ENCODE results near the gene SLAIN1. TPM values are rescaled to one million over a fixed set of nuclear protein-coding genes. Genes with fewer than 3 reads are reported as not detected.

The SLAIN1 gene
- total RNA-seq, 1 experiment from 2014 or later, result not detected

DNA sequence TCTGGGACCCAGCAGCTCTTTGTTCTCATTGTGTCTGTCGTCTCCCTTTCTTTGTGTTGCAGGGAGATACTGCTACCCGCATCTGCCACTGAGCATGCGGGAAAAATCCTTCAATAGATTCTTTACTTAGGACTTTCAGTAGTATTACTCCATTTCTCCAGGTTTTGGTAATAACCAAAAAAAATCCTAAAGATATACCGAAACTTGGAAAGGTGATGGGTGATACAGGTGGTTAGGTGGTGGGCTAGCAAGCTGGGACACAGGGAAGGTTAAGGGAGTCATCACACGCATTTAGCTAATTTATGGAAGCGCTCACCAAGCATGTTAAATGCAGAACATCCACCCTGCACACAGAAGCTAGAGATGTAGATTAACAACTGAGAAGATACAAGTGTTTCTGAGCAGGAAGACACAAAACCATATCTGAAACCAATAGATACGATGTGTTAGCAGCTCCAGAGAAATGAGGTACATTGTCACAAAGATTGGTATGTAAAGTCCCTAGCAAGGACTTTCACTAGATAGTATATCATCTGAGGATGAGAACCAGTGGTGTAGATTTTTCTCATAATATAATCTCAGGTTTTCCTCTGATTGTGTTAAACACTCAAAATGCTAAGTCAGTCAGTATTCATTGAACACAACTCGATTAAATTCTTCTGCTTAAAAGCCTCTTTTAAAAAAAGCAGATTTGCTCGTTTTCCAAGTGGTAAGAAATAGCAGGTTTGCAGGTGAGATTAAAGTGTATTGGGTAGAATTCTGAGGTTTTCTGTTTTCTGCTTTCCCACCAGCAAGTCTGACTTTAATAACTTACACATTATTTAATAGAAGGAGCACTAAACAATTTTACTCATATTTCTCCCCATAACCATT, 1.2 kb upstream of the SLAIN1 start:
- peaks cover 8% of the 10 kb centered on the region; the same call in 1 of the 2 replicates for H3K4me1 ChIP-seq (replicated peaks)
- peaks cover 38% of the 10 kb centered on the region for H3K27me3 ChIP-seq (replicated peaks)
- DNase-seq (ENCODE audit: low read depth in 1 of 2, low spot score in 2 of 2), result no peak
- H3K9me3 ChIP-seq (replicated peaks), result no peaks in the 10 kb centered on the region
- H3K36me3 ChIP-seq, result no peaks in the 10 kb centered on the region
- H3K27ac ChIP-seq, result no peak overlapping the region
- no peak overlapping the region for H3K4me3 ChIP-seq

DNA sequence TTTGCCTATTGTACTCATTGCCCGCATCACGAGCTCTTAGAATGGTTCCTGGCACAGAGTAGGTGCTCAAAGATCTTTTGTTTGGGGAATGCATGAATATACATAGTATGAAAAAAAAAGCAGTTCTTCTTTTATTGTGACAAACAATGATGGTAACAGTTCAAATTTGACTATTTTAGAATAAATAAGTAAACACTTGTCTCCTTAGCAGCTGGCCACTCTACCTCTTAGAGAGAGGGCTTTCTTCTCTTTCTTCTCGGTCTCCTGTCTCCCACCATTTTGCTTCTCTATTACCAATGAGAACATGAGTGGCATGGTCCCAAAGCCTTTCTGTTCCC, 639 bp upstream of the SLAIN1 start:
- Histone ChIP-seq H3K4me3 (no peak overlapping the region), H3K9me3 (replicated peaks) (no peaks in the 10 kb centered on the region), H3K36me3 (no peaks in the 10 kb centered on the region), H3K27me3 (replicated peaks) (peaks cover 38% of the 10 kb centered on the region), H3K4me1 (replicated peaks) (peaks cover 8% of the 10 kb centered on the region; the same call in 1 of the 2 replicates), H3K27ac (no peak overlapping the region)
- no peak for DNase-seq (ENCODE audit: low read depth in 1 of 2, low spot score in 2 of 2)

DNA sequence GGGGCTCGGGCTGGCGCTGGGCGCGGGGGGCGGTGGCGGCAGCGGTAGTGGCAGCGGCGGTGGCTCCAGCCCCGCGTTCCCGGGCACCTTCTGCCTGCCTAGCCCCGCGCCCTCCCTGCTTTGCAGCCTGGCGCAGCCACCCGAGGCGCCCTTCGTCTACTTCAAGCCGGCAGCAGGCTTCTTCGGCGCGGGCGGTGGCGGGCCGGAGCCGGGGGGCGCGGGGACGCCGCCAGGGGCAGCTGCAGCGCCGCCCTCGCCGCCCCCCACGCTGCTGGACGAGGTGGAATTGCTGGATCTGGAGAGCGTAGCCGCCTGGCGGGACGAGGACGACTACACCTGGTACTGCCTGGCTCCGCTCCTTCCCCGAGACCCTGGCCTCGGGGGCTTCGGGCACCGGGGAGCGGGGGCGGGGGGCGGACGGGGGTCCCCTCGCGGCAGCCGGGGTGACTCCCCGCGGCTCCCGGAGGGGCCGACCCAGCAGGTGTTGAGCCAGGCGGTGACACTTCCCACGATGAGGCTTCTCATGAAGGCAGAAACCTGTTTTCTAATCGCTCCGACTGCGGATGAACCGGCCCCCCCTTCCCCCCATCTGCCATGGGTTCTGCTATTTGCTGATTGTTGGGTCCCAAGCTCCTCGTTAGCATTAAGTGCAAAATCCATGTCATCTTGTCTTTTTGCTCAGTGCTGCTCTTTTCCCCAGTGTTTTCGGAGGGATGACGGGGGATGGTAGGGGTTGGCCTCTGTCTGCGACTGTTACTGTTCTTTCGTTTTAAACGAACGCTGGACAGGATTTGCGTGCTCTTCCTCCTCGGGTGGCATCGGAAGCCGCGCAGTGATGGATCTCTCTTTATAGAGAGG, 943 bp downstream of the SLAIN1 start:
- H3K4me3 ChIP-seq, result no peak overlapping the region
- peaks cover 8% of the 10 kb centered on the region; the same call in 1 of the 2 replicates for H3K4me1 ChIP-seq (replicated peaks)
- H3K27me3 ChIP-seq (replicated peaks), result peaks cover 38% of the 10 kb centered on the region
- H3K36me3 ChIP-seq, result no peaks in the 10 kb centered on the region
- no peak for DNase-seq (ENCODE audit: low read depth in 1 of 2, low spot score in 2 of 2)
- H3K27ac ChIP-seq, result no peak overlapping the region
- H3K9me3 ChIP-seq (replicated peaks), result no peaks in the 10 kb centered on the region

DNA sequence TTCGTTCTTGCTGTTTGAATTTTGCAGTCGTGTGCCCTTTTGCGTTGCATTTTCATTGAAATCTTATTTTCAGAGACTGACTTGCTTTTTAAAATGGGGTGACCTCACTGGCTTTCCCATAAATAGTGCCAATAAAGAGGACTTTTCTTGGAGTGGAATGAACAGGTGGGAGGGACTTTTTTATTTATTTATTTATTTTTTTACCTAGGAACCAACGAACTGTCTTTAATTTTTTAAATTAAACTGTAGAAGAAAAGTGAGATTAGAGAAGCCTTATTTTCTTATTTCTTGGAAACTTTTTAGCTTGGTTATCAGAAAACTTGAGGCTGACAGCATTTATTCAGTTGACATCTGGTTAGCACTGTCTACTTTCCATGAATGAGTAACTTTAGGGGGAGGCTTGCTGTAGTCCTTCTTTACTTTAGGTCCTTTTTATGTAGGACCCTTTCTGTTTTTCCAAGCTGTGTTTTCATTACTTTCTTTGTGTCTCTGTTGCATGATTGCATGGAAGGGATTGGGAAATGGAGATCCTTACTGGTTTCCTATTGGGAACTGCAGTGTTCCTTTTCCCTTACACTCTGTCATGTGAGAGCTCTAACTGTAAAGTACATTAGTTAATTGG, 1.7 kb downstream of the SLAIN1 start:
- no peak for DNase-seq (ENCODE audit: low read depth in 1 of 2, low spot score in 2 of 2)

DNA sequence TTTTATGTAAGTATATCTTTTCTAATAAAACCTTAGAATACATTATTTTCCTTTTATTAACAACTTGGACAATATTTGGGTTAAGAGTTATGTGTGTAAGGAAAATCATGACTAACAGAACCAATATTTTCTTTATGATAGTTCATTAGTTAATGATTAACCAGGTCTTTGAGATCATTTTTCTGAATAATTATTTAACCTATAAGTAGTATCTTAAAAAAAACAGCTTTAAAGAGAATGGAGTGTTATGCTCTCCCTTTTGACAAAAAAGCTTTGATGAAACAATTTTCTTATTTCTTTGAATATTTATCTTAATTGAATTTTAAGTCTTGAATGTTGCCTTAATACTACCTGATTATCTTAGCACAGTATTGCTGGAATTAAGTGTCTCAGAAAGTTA, 3.8 kb downstream of the SLAIN1 start:
- no peak overlapping the region for H3K27ac ChIP-seq
- DNase-seq (ENCODE audit: low read depth in 1 of 2, low spot score in 2 of 2), result no peak
- peaks cover 8% of the 10 kb centered on the region; the same call in 1 of the 2 replicates for H3K4me1 ChIP-seq (replicated peaks)

More for the DNA sequence above, 1.7 kb downstream of the SLAIN1 start:
- H3K4me1 ChIP-seq (replicated peaks), result peaks cover 8% of the 10 kb centered on the region; the same call in 1 of the 2 replicates
- no peaks in the 10 kb centered on the region for H3K36me3 ChIP-seq
- H3K27me3 ChIP-seq (replicated peaks), result peaks cover 38% of the 10 kb centered on the region
- H3K4me3 ChIP-seq, result no peak overlapping the region
- no peak overlapping the region for H3K27ac ChIP-seq
- no peaks in the 10 kb centered on the region for H3K9me3 ChIP-seq (replicated peaks)

DNA sequence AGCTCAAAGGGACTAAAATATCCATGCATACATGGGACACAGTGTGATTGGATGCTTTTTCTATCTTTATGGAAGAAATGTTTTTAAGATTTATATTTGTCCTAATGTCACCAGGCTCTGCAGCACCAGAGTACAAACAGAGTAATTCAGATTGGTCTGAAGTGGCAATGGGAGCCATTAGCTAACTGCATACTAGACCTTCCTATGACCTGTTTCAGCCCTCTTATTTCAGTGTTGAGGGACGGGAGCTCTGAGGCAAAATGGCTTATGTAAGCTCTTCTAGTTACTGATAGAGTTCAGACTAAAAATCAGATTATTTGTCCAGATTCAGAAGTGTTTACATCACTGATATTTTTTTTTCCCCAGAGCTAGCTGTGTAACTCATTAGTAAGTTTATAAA, 4.9 kb downstream of the SLAIN1 start:
- DNase-seq (ENCODE audit: low read depth in 1 of 2, low spot score in 2 of 2), result no peak
- H3K4me3 ChIP-seq, result no peak overlapping the region
- peaks cover 19% of the 10 kb centered on the region for H3K27me3 ChIP-seq (replicated peaks)
- H3K4me1 ChIP-seq (replicated peaks), result peaks cover 8% of the 10 kb centered on the region; the same call in 1 of the 2 replicates
- H3K27ac ChIP-seq, result no peak overlapping the region
- H3K9me3 ChIP-seq (replicated peaks), result no peaks in the 10 kb centered on the region
- H3K36me3 ChIP-seq, result no peaks in the 10 kb centered on the region

More for the DNA sequence above, 3.8 kb downstream of the SLAIN1 start:
- H3K27me3 ChIP-seq (replicated peaks), result peaks cover 29% of the 10 kb centered on the region
- no peaks in the 10 kb centered on the region for H3K9me3 ChIP-seq (replicated peaks)
- no peak overlapping the region for H3K4me3 ChIP-seq
- no peaks in the 10 kb centered on the region for H3K36me3 ChIP-seq

DNA sequence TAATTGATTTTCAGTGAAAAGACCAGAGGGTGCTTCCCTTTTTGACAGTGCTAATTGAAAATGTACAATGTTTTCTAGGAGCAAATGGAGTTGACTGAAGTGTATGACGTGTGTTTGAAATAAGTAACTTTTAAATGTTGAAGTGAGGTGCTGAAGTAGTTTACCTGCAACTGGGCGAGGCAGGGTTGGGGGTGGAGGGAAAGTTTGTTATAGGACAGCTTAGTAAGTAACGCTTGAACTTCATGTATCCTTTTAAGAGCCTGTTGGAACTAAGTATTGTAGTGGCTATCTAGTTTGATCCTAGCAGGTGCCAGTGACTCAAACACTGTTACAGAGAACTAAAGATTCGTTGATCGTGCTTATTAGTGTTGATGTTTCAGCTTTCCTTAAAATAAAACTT, 5.9 kb downstream of the SLAIN1 start:
- Histone ChIP-seq H3K9me3 (replicated peaks) (no peaks in the 10 kb centered on the region), H3K36me3 (no peaks in the 10 kb centered on the region), H3K27me3 (replicated peaks) (peaks cover 19% of the 10 kb centered on the region), H3K4me3 (no peak overlapping the region), H3K4me1 (replicated peaks) (no peaks in the 10 kb centered on the region), H3K27ac (no peak overlapping the region)
- no peak for DNase-seq (ENCODE audit: low read depth in 1 of 2, low spot score in 2 of 2)

DNA sequence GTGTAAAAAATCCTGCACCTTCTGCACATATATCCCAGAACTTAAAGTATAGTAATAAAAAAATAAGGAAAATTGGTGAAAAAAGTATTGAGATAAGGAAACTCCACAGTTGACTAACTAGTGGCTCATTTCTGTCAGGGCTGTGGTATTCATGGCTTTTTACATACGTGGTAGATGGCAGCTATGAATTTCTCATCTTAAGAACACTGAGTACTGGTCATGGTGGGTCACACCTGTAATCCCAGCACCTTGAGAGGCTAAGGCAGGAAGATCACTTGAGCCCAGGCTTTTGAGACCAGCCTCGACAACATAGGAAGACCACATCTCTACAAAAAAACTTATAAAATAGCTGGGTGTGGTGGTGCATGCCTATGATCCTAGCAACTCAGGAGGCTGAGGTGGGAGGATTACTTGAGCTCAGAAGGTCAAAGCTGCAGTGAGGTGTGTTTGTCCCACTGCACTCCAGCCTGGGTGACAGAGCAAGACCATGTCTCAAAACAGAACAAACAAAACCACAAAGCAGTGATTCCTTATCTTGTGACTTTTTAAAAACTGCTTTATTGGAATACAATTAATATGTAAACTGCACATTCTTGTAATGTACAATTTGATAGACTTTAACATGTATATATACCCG, 16.8 kb downstream of the SLAIN1 start:
- Histone ChIP-seq H3K4me3 (no peak overlapping the region), H3K9me3 (replicated peaks) (no peaks in the 10 kb centered on the region), H3K4me1 (replicated peaks) (no peaks in the 10 kb centered on the region), H3K27me3 (replicated peaks) (no peaks in the 10 kb centered on the region), H3K27ac (no peak overlapping the region), H3K36me3 (no peaks in the 10 kb centered on the region)
- DNase-seq (ENCODE audit: low read depth in 1 of 2, low spot score in 2 of 2), result no peak

DNA sequence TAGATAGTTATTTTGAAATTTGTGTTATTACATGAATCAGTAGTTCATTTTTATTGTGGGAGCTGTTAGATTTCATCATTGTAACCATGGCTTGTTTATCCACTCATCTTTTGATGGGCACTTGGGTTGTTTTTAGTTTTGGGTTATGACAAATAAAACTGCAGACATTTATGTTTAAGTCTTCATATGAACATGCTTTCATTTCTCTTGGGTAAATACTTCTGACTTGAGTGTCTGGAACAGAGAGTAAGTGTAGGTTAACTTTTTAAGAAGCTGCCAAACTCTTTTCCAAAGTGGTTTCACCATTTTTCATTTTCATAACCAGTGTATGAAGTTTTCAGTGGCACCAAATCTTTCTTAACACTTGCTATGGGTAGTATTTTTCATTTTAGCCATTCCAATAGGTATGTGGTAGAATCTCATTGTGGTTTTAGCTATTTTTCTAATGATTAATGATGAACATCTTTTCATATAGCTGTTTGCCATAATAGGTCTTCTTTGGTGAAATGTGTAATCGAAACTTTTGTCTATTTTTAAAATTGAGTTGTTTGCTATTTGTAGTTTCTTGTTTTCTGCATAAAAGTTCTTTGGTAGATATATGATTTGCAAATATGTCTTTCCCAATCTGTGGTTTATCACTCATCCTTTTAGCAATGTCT, 17.9 kb downstream of the SLAIN1 start:
- Histone ChIP-seq H3K4me3 (no peak overlapping the region), H3K36me3 (no peaks in the 10 kb centered on the region), H3K9me3 (replicated peaks) (no peaks in the 10 kb centered on the region), H3K27ac (no peak overlapping the region), H3K4me1 (replicated peaks) (no peaks in the 10 kb centered on the region), H3K27me3 (replicated peaks) (no peaks in the 10 kb centered on the region)
- no peak for DNase-seq (ENCODE audit: low read depth in 1 of 2, low spot score in 2 of 2)

DNA sequence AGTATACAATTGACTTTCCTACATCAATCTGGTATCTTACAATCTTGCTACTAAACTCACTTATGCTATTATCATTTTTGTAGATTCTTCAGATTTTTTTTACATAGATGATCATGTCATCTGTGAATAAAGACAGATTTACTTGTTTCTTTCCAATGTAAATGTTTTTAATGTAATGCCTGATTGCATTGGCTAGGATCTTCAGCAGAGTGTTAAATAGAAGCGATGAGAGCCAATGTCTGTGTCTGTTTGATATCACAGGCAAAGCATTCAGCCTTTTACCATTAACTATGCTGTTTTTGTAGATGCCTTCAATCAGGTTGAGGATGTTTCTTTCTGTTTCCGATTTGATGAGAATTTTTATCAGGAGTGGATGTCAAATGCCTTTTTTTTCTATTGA, 19.2 kb downstream of the SLAIN1 start:
- Histone ChIP-seq H3K9me3 (replicated peaks) (no peaks in the 10 kb centered on the region), H3K4me1 (replicated peaks) (no peaks in the 10 kb centered on the region), H3K36me3 (no peaks in the 10 kb centered on the region), H3K4me3 (no peak overlapping the region), H3K27me3 (replicated peaks) (no peaks in the 10 kb centered on the region), H3K27ac (no peak overlapping the region)
- no peak for DNase-seq (ENCODE audit: low read depth in 1 of 2, low spot score in 2 of 2)

DNA sequence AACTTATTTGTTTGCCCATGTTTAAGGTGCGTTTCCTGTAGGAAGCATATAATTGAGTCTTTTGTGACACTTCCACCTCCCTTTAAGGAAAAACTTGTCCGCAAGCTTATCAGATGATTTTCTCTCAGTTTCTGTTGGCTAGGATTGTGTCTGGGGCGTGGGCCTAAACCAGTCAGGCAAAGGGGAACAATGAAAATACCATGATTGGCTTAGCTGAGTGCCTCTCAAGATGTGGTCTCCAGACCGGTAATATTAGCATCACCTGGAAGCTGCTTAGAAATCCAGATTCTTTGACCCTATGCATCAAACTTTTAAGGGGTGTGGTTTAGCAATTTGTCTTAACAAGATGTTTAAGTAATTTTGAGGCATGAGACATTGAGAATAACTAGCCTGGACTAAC, 20.0 kb downstream of the SLAIN1 start:
- Histone ChIP-seq H3K27ac (no peak overlapping the region), H3K9me3 (replicated peaks) (no peaks in the 10 kb centered on the region), H3K27me3 (replicated peaks) (no peaks in the 10 kb centered on the region), H3K36me3 (no peaks in the 10 kb centered on the region), H3K4me1 (replicated peaks) (no peaks in the 10 kb centered on the region), H3K4me3 (no peak overlapping the region)
- no peak for DNase-seq (ENCODE audit: low read depth in 1 of 2, low spot score in 2 of 2)

DNA sequence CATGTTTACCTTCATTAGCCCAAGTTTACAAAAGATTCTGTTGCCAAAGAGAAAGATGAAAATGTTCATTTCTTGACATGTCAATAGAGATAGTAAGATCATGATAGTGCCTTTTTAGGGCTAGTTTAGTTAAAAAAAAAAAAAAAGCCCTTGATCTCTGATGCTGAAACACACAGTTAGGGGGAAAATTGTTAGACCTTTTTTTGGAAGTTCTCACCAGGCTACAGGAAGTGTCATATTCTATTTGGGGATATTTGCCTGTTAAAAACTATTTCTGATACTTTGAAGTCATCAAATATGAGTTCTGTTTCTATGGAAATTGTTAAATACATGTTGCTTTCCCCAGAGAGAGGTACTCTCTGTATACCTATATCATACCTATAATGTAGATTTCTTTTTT, 21.6 kb downstream of the SLAIN1 start:
- no peaks in the 10 kb centered on the region for H3K4me1 ChIP-seq (replicated peaks)
- H3K36me3 ChIP-seq, result no peaks in the 10 kb centered on the region
- no peak for DNase-seq (ENCODE audit: low read depth in 1 of 2, low spot score in 2 of 2)
- no peaks in the 10 kb centered on the region for H3K27me3 ChIP-seq (replicated peaks)
- H3K4me3 ChIP-seq, result no peak overlapping the region
- H3K9me3 ChIP-seq (replicated peaks), result no peaks in the 10 kb centered on the region
- no peak overlapping the region for H3K27ac ChIP-seq

DNA sequence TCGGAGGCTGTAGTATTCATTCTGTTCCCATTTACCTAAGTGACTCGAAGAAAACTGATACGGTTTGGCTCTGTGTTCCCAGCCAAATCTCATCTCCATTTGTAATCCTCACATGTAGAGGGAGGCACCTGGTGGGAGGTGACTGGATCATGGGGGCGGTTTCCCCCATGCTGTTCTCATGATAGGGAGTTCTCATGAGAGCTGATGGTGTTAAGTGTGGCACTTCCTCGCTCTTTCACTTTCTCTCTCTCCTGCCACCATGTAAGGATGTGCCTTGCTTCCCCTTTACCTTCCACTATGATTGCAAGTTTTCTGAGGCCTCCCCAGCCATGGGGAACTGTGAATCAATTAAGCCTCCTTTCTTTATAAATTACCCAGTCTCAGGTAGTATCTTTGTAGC, 23.5 kb downstream of the SLAIN1 start:
- Histone ChIP-seq H3K27ac (no peak overlapping the region), H3K9me3 (replicated peaks) (no peaks in the 10 kb centered on the region), H3K27me3 (replicated peaks) (no peaks in the 10 kb centered on the region), H3K4me3 (no peak overlapping the region), H3K4me1 (replicated peaks) (no peaks in the 10 kb centered on the region), H3K36me3 (no peaks in the 10 kb centered on the region)
- no peak for DNase-seq (ENCODE audit: low read depth in 1 of 2, low spot score in 2 of 2)
